HEK293 (cell line): ENCODE data around the gene MYCN.

Experiments used
- CTCF ChIA-PET: fragments of 350-600 bp; formaldehyde crosslinking; extraction: SDS; loops from one replicate; lab custom pipeline; 2021; ENCODE audit warnings: antibody characterized with exemption; lab: Yijun Ruan, JAX
- POLR2A ChIA-PET: fragments of 300-600 bp; formaldehyde crosslinking; extraction: SDS; loops from one replicate; lab custom pipeline; 2020; ENCODE audit warnings: antibody characterized with exemption, inconsistent platforms; lab: Yijun Ruan, JAX
- H3K27ac ChIP-seq: fragments of 200-500 bp; sonication (Bioruptor generic); 2 replicates; pipeline ENCODE4 v1.5.1; 2014; ENCODE audit warnings: low read depth, low read length, control low read depth, inconsistent platforms; ENCODE audit errors: extremely low read depth
- H3K36me3 ChIP-seq, 2 experiments: fragments of 200-500 bp in 1 of 2; sonication (Bioruptor generic) in 1 of 2; 1 replicate in 1 of 2; 2 replicates in 1 of 2; pipeline ENCODE4 v1.5.1; 2014 to 2017; ENCODE audit warnings: inconsistent platforms in 2 of 2, low read length in 2 of 2; ENCODE audit not compliant: control insufficient read depth in 2 of 2, insufficient read depth in 1 of 2
- H3K4me1 ChIP-seq: fragments of 200-500 bp; sonication (Bioruptor generic); 2 replicates; pipeline ENCODE4 v1.5.1; 2014; ENCODE audit warnings: mild to moderate bottlenecking, low read length, inconsistent platforms; ENCODE audit not compliant: control insufficient read depth, insufficient read depth
- H3K4me3 ChIP-seq: 2 replicates; pipeline ENCODE4 v1.5.1; 2011; ENCODE audit warnings: low read depth, mild to moderate bottlenecking, control low read depth, low read length, moderate library complexity
- H3K9me3 ChIP-seq: fragments of 200-500 bp; sonication (Bioruptor generic); 2 replicates; pipeline ENCODE4 v1.5.1; 2014; ENCODE audit warnings: low read depth, low read length, inconsistent platforms; ENCODE audit not compliant: control insufficient read depth, insufficient read depth
- BCL11A ChIP-seq: fragments of 450-650 bp; formaldehyde crosslinking; IDR thresholded peaks from 2 replicates; pipeline ENCODE4 v1.5.1; 2016; ENCODE audit warnings: low read depth, missing biosample characterization, missing genetic modification characterization
- CTCF ChIP-seq: fragments of 450-650 bp; formaldehyde crosslinking; IDR thresholded peaks from 2 replicates; pipeline ENCODE4 v1.5.1; 2016; ENCODE audit warnings: missing biosample characterization, missing genetic modification characterization
- KLF1 ChIP-seq: fragments of 450-650 bp; formaldehyde crosslinking; IDR thresholded peaks from 2 replicates; pipeline ENCODE4 v1.5.1; 2016; ENCODE audit warnings: missing biosample characterization, missing genetic modification characterization
- KLF7 ChIP-seq: fragments of 450-650 bp; formaldehyde crosslinking; IDR thresholded peaks from 2 replicates; pipeline ENCODE4 v1.5.1; 2016; ENCODE audit warnings: missing biosample characterization, missing genetic modification characterization, borderline replicate concordance
- TRIM28 ChIP-seq: IDR thresholded peaks from 2 replicates; pipeline ENCODE4 v1.6.1; 2011; ENCODE audit warnings: low read length, control low read depth, borderline replicate concordance
- ZBTB11 ChIP-seq: fragments of 450-650 bp; formaldehyde crosslinking; conservative IDR thresholded peaks from 2 replicates; pipeline ENCODE4 v1.5.1; 2016; ENCODE audit warnings: low read depth, missing biosample characterization, missing genetic modification characterization
- ZBTB20 ChIP-seq: fragments of 450-650 bp; formaldehyde crosslinking; IDR thresholded peaks from 2 replicates; pipeline ENCODE4 v1.5.1; 2016; ENCODE audit warnings: missing biosample characterization, missing genetic modification characterization
- ZFP3 ChIP-seq: fragments of 450-650 bp; formaldehyde crosslinking; IDR thresholded peaks from 2 replicates; pipeline ENCODE4 v1.5.1; 2016; ENCODE audit warnings: low read depth, missing biosample characterization, missing genetic modification characterization
- ZIC2 ChIP-seq: fragments of 450-650 bp; formaldehyde crosslinking; IDR thresholded peaks from 2 replicates; pipeline ENCODE4 v1.5.1; 2016; ENCODE audit warnings: missing biosample characterization, missing genetic modification characterization
- ZNF132 ChIP-seq: fragments of 450-650 bp; formaldehyde crosslinking; IDR thresholded peaks from 2 replicates; pipeline ENCODE4 v1.5.1; 2017; ENCODE audit warnings: missing biosample characterization, missing genetic modification characterization, borderline replicate concordance
- ZNF16 ChIP-seq: fragments of 450-650 bp; formaldehyde crosslinking; IDR thresholded peaks from 2 replicates; pipeline ENCODE4 v1.5.1; 2016; ENCODE audit warnings: low read depth, missing biosample characterization, missing genetic modification characterization
- ZNF184 ChIP-seq: fragments of 450-650 bp; IDR thresholded peaks from 2 replicates; pipeline ENCODE4 v1.5.1; 2018; ENCODE audit warnings: missing biosample characterization, mild to moderate bottlenecking, missing genetic modification characterization
- ZNF211 ChIP-seq: fragments of 450-650 bp; formaldehyde crosslinking; IDR thresholded peaks from 2 replicates; pipeline ENCODE4 v1.5.1; 2016; ENCODE audit warnings: low read depth, missing biosample characterization, missing genetic modification characterization
- ZNF362 ChIP-seq: fragments of 450-650 bp; formaldehyde crosslinking; IDR thresholded peaks from 2 replicates; pipeline ENCODE4 v1.5.1; 2016; ENCODE audit warnings: missing biosample characterization, missing genetic modification characterization
- ZNF404 ChIP-seq: fragments of 450-650 bp; formaldehyde crosslinking; IDR thresholded peaks from 2 replicates; pipeline ENCODE4 v1.5.1; 2017; ENCODE audit warnings: missing biosample characterization, missing genetic modification characterization
- ZNF416 ChIP-seq: fragments of 450-650 bp; formaldehyde crosslinking; IDR thresholded peaks from 2 replicates; pipeline ENCODE4 v1.5.1; 2016; ENCODE audit warnings: missing biosample characterization, missing genetic modification characterization
- ZNF48 ChIP-seq: fragments of 450-650 bp; formaldehyde crosslinking; IDR thresholded peaks from 2 replicates; pipeline ENCODE4 v1.5.1; 2016; ENCODE audit warnings: missing biosample characterization, missing genetic modification characterization
- ZNF513 ChIP-seq: fragments of 450-650 bp; IDR thresholded peaks from 2 replicates; pipeline ENCODE4 v1.5.1; 2018; ENCODE audit warnings: missing biosample characterization, missing genetic modification characterization
- ZNF549 ChIP-seq: fragments of 450-650 bp; IDR thresholded peaks from 2 replicates; pipeline ENCODE4 v1.5.1; 2018; ENCODE audit warnings: missing biosample characterization, missing genetic modification characterization, mild to moderate bottlenecking, inconsistent platforms, moderate library complexity
- ZNF558 ChIP-seq: fragments of 450-650 bp; formaldehyde crosslinking; IDR thresholded peaks from 2 replicates; pipeline ENCODE4 v1.5.1; 2016; ENCODE audit warnings: missing biosample characterization, missing genetic modification characterization
- ZNF701 ChIP-seq: fragments of 450-650 bp; formaldehyde crosslinking; IDR thresholded peaks from 2 replicates; pipeline ENCODE4 v1.5.1; 2016; ENCODE audit warnings: missing biosample characterization, missing genetic modification characterization
- ZNF785 ChIP-seq: fragments of 450-650 bp; formaldehyde crosslinking; IDR thresholded peaks from 2 replicates; pipeline ENCODE4 v1.5.1; 2016; ENCODE audit warnings: missing biosample characterization, missing genetic modification characterization
- TF ChIP-seq, protein P1 (sequence below): fragments of 450-650 bp; formaldehyde crosslinking; IDR thresholded peaks from 2 replicates; pipeline ENCODE4 v1.5.1; 2016; ENCODE audit warnings: missing biosample characterization, missing genetic modification characterization, borderline replicate concordance

The MYCN gene

GRCh38 chr2:15986068-15986560 is 45.8 kb downstream of the MYCN start:
- Histone ChIP-seq H3K9me3 (no peaks in the 10 kb centered on the region), H3K27ac (no peak overlapping the region)
- no peak for TF ChIP-seq KLF1
- TF ChIP-seq ZNF558 (tag by site-specific recombination) = no peak
- TF ChIP-seq ZNF48 (tag by site-specific recombination) = no peak
- TF ChIP-seq ZNF404 (tag by site-specific recombination) = no peak
- no peak for TF ChIP-seq ZNF416 (tag by site-specific recombination)
- TF ChIP-seq ZNF701 (tag by site-specific recombination) = no peak
- TF ChIP-seq ZNF211 (tag by site-specific recombination) = no peak
- no peak for TF ChIP-seq ZNF549
- TF ChIP-seq ZFP3 = no peak
- no peak for TF ChIP-seq ZNF362
- TF ChIP-seq ZNF132 (tag by site-specific recombination) = no peak
- no peak for TF ChIP-seq TRIM28
- TF ChIP-seq ZBTB11 (tag by site-specific recombination) = no peak
- no peak for TF ChIP-seq ZNF785 (tag by site-specific recombination)
- TF ChIP-seq, all 188 proteins: peak for 0
- Histone ChIP-seq H3K4me3 (no peak overlapping the region), H3K36me3 (no peaks in the 10 kb centered on the region), H3K4me1 (no peaks in the 10 kb centered on the region)
- ChIA-PET CTCF (interaction anchor here (0.7 kb wide), 1 partner anchor 47 kb away, joined by 3 read pairs; no protein-coding TSS in a partner anchor), POLR2A (no interaction called here)

GRCh38 chr2:15986644-15987043 is 46.3 kb downstream of the MYCN start:
- POLR2A ChIA-PET = no interaction called here
- TF ChIP-seq ZNF184 (tag by site-specific recombination) = no peak
- TF ChIP-seq ZBTB20 (tag by site-specific recombination) = no peak
- TF ChIP-seq, protein P1, sequence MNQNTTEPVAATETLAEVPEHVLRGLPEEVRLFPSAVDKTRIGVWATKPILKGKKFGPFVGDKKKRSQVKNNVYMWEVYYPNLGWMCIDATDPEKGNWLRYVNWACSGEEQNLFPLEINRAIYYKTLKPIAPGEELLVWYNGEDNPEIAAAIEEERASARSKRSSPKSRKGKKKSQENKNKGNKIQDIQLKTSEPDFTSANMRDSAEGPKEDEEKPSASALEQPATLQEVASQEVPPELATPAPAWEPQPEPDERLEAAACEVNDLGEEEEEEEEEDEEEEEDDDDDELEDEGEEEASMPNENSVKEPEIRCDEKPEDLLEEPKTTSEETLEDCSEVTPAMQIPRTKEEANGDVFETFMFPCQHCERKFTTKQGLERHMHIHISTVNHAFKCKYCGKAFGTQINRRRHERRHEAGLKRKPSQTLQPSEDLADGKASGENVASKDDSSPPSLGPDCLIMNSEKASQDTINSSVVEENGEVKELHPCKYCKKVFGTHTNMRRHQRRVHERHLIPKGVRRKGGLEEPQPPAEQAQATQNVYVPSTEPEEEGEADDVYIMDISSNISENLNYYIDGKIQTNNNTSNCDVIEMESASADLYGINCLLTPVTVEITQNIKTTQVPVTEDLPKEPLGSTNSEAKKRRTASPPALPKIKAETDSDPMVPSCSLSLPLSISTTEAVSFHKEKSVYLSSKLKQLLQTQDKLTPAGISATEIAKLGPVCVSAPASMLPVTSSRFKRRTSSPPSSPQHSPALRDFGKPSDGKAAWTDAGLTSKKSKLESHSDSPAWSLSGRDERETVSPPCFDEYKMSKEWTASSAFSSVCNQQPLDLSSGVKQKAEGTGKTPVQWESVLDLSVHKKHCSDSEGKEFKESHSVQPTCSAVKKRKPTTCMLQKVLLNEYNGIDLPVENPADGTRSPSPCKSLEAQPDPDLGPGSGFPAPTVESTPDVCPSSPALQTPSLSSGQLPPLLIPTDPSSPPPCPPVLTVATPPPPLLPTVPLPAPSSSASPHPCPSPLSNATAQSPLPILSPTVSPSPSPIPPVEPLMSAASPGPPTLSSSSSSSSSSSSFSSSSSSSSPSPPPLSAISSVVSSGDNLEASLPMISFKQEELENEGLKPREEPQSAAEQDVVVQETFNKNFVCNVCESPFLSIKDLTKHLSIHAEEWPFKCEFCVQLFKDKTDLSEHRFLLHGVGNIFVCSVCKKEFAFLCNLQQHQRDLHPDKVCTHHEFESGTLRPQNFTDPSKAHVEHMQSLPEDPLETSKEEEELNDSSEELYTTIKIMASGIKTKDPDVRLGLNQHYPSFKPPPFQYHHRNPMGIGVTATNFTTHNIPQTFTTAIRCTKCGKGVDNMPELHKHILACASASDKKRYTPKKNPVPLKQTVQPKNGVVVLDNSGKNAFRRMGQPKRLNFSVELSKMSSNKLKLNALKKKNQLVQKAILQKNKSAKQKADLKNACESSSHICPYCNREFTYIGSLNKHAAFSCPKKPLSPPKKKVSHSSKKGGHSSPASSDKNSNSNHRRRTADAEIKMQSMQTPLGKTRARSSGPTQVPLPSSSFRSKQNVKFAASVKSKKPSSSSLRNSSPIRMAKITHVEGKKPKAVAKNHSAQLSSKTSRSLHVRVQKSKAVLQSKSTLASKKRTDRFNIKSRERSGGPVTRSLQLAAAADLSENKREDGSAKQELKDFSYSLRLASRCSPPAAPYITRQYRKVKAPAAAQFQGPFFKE = no peak
- TF ChIP-seq ZFP3 = no peak
- no peak for TF ChIP-seq BCL11A (tag by site-specific recombination)
- TF ChIP-seq ZNF16 = no peak
- no peak for TF ChIP-seq ZIC2 (tag by site-specific recombination)
- TF ChIP-seq KLF7 (tag by site-specific recombination) = no peak
- no peak for TF ChIP-seq CTCF (tag by site-specific recombination)
- TF ChIP-seq ZNF513 (tag by site-specific recombination) = no peak

More at GRCh38 chr2:15986644-15987043, 46.3 kb downstream of the MYCN start:
- H3K4me3 ChIP-seq = no peak overlapping the region
- no peaks in the 10 kb centered on the region for H3K36me3 ChIP-seq
- no peaks in the 10 kb centered on the region for H3K4me1 ChIP-seq
- H3K27ac ChIP-seq = no peak overlapping the region
- no peaks in the 10 kb centered on the region for H3K9me3 ChIP-seq
- CTCF ChIA-PET = no interaction called here
